Thyroid gland (tissue), 4 donors: Measurements from ENCODE around the gene AGBL1.

Experiments
- CTCF ChIP-seq, 6 experiments: fragments of 200-600 bp in 3 of 6; fragments of 450-650 bp in 3 of 6; sonication (generic) in 3 of 6; IDR thresholded peaks; one replicate each; pipeline ENCODE4 v1.5.1; 2016 to 2019; ENCODE audit warnings: antibody characterized with exemption in 6 of 6, mild to moderate bottlenecking in 2 of 6, inconsistent platforms in 1 of 6, moderate library complexity in 1 of 6
- POLR2A ChIP-seq, 2 donors: fragments of 450-650 bp; IDR thresholded peaks; one replicate each; pipeline ENCODE4 v1.6.1; 2017; ENCODE audit warnings: antibody characterized with exemption in 2 of 2, mild to moderate bottlenecking in 2 of 2, moderate library complexity in 1 of 2

- TF ChIP-seq CTCF (IDR thresholded peaks at IDR 0.05) (no peak), POLR2A (IDR thresholded peaks at IDR 0.05) (no peak)
Measured at GRCh38 chr15:86796521-86796920, 716.9 kb downstream of the AGBL1 start.
